Measurements from ENCODE around the gene ZBTB12.
"Not testable (repeated sequence)": the region's sequence is repeated elsewhere in the genome, so short reads cannot be mapped to it uniquely, and the experiment has no call there.

ZBTB12 gene

GRCh38 chr6:31901953-31902643, at the start of gene ZBTB12:
TSS of gene ZBTB12 (minus strand) at chr6:31902086. CDS start at chr6:31901305, 781 bp downstream.
- DNase-seq: peak; percentile 90

GRCh38 chr6:31949926-31950548, 48.2 kb upstream of the ZBTB12 start:
- no peak for DNase-seq

- no peak for DNase-seq
These were observed 47.0 kb upstream of the ZBTB12 start for GRCh38 chr6:31948753-31949413.

- DNase-seq: no peak
These were observed 46.4 kb upstream of the ZBTB12 start for GRCh38 chr6:31948306-31948705.

GRCh38 chr6:31947864-31948263, 46.0 kb upstream of the ZBTB12 start:
- DNase-seq: no peak

- DNase-seq: no peak
These were observed 45.3 kb upstream of the ZBTB12 start for GRCh38 chr6:31947070-31947675.

GRCh38 chr6:31946370-31946885, 44.5 kb upstream of the ZBTB12 start:
- no peak for DNase-seq

GRCh38 chr6:31945507-31946369, 43.9 kb upstream of the ZBTB12 start, which contains the start of gene CFB:
TSS of gene CFB (plus strand) at chr6:31946095. CDS start at chr6:31946222, 127 bp downstream.
- DNase-seq: no peak

GRCh38 chr6:31945154-31945506, 43.2 kb upstream of the ZBTB12 start:
- DNase-seq: no peak

GRCh38 chr6:31943742-31944141, 41.9 kb upstream of the ZBTB12 start:
- no peak for DNase-seq

GRCh38 chr6:31940256-31940664, 38.4 kb upstream of the ZBTB12 start:
- no peak for DNase-seq

- DNase-seq: no peak
These were observed 33.9 kb upstream of the ZBTB12 start for GRCh38 chr6:31935823-31936222.

GRCh38 chr6:31935021-31935420, 33.1 kb upstream of the ZBTB12 start:
- no peak for DNase-seq

GRCh38 chr6:31933537-31933936, 31.7 kb upstream of the ZBTB12 start:
- no peak for DNase-seq

GRCh38 chr6:31932137-31932536, 30.3 kb upstream of the ZBTB12 start:
- not testable (repeated sequence) for DNase-seq

GRCh38 chr6:31930962-31931361, 29.1 kb upstream of the ZBTB12 start:
- no peak for DNase-seq

- DNase-seq: no peak
These were observed 26.7 kb upstream of the ZBTB12 start for GRCh38 chr6:31928672-31928939.

- no peak for DNase-seq
These were observed 26.2 kb upstream of the ZBTB12 start for GRCh38 chr6:31927863-31928671.

- DNase-seq: no peak
These were observed 25.5 kb upstream of the ZBTB12 start, which contains the start of gene C2 for GRCh38 chr6:31927242-31927862. TSS of gene C2 (plus strand) at chr6:31927717. CDS start at chr6:31927753, 36 bp downstream.

- no peak for DNase-seq
These were observed 21.1 kb upstream of the ZBTB12 start for GRCh38 chr6:31922942-31923341.

- no peak for DNase-seq
These were observed 18.9 kb upstream of the ZBTB12 start for GRCh38 chr6:31920811-31921210.

Data from activated CD8-positive, alpha-beta memory T cell treated with anti-CD3 and anti-CD28 coated beads, Interleukin-2, amount 50 U/mL, for 48 hours (primary cell).